Testis (tissue), 3 donors: Measurements from ENCODE around the gene PRKAG2. TPM values are rescaled to one million over a fixed set of nuclear protein-coding genes. Genes with fewer than 3 reads are reported as not detected.

Experiments
- DNase-seq: peaks from one replicate; pipeline ENCODE4 v3.0.0-alpha.2; 2019
- H3K27ac ChIP-seq, 2 donors: fragments of 200-600 bp; sonication (generic); one replicate each; pipeline ENCODE4 v1.5.1; 2019
- H3K27me3 ChIP-seq: fragments of 200-600 bp; sonication (generic); one replicate; pipeline ENCODE4 v1.5.1; 2019
- H3K36me3 ChIP-seq: fragments of 200-600 bp; sonication (generic); one replicate; pipeline ENCODE4 v1.5.1; 2017; ENCODE audit warnings: low read depth; ENCODE audit errors: missing control alignments
- H3K4me1 ChIP-seq: fragments of 200-600 bp; sonication (generic); one replicate; pipeline ENCODE4 v1.5.1; 2019
- H3K4me3 ChIP-seq, 2 donors: fragments of 200-600 bp; sonication (generic); one replicate each; pipeline ENCODE4 v1.5.1; 2017 to 2019
- H3K9me3 ChIP-seq: fragments of 200-600 bp; sonication (generic); one replicate; pipeline ENCODE4 v1.5.1; 2017
- CTCF ChIP-seq, 3 experiments: fragments of 450-650 bp in 2 of 3; fragments of 200-600 bp in 1 of 3; sonication (generic) in 1 of 3; IDR thresholded peaks; one replicate each; pipeline ENCODE4 v1.5.1; 2016 to 2019; ENCODE audit warnings: antibody characterized with exemption in 3 of 3, mild to moderate bottlenecking in 2 of 3, moderate library complexity in 1 of 3
- POLR2A ChIP-seq: fragments of 450-650 bp; IDR thresholded peaks from one replicate; pipeline ENCODE4 v1.6.1; 2017; ENCODE audit warnings: antibody characterized with exemption, mild to moderate bottlenecking, moderate library complexity
- WGBS, 2 donors: methylation state at CpG; one replicate each; pipeline ENCODE4 v1.1.5; 2018; 5-methylcytosine and 5-hydroxymethylcytosine counted together
- intact Hi-C: fragments of 100-400 bp; cut with DNase I; formaldehyde crosslinking; loops from one replicate; pipeline ENCODE4 v1.15.1; 2023; ENCODE audit warnings: low total_unique reads
- polyA plus RNA-seq: library from polyadenylated mRNA; stranded (reverse); fragments of 350-450 nt; fragmentation: Illumina TruSeq; extraction: RNeasy Lipid Tissue Mini Kit (QIAGEN cat#74804); gene quantifications from one replicate; pipeline ENCODE4 v1.2.3, GENCODE V29; 2014; ENCODE audit warnings: low read depth, low replicate concordance; ENCODE audit not compliant: insufficient read depth
- total RNA-seq, 2 donors: library from RNA; depleted of rRNA; stranded (reverse); fragments of >200 nt; gene quantifications; one replicate each; pipeline ENCODE4 v1.2.3, GENCODE V29; 2016

PRKAG2 gene
- total and polyA plus RNA-seq, 3 donors from 2014 or later, result 27.9 to 28.7 (median 28.6) TPM

DNA sequence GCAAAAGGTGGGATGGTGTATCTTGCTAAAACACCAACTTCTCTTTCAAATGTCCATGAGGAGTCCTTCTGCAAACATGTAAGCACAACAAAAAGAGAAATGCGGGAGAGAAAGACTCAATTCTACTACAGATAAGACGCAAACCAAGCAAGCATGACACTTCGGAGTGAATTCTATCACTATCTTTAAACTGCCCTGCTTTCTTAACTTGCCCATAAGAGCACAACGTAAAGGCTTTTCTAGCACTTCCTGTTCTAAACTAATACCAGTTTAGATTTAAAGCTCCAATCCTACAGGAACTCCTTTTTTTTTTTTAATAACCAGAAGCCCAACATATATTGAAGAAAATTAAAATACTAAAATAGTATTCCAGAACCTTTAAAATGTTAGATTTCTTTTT is 365.6 kb downstream of the PRKAG2 start:
- Histone ChIP-seq H3K36me3 (no peaks in the 10 kb centered on the region), H3K9me3 (no peaks in the 10 kb centered on the region), H3K27me3 (no peaks in the 10 kb centered on the region), H3K4me1 (peaks cover 23% of the 10 kb centered on the region), H3K4me3 (no peak overlapping the region), H3K27ac (peak overlapping the region; percentile 29 to 42)
- TF ChIP-seq POLR2A (no peak), CTCF (IDR thresholded peaks at IDR 0.05) (no peak)
- 51 to 76% methylated on average over 4 of the region's 4 CpGs for WGBS, 2 donors
- DNase-seq, result no peak
- intact Hi-C loops, result no loop called here

DNA sequence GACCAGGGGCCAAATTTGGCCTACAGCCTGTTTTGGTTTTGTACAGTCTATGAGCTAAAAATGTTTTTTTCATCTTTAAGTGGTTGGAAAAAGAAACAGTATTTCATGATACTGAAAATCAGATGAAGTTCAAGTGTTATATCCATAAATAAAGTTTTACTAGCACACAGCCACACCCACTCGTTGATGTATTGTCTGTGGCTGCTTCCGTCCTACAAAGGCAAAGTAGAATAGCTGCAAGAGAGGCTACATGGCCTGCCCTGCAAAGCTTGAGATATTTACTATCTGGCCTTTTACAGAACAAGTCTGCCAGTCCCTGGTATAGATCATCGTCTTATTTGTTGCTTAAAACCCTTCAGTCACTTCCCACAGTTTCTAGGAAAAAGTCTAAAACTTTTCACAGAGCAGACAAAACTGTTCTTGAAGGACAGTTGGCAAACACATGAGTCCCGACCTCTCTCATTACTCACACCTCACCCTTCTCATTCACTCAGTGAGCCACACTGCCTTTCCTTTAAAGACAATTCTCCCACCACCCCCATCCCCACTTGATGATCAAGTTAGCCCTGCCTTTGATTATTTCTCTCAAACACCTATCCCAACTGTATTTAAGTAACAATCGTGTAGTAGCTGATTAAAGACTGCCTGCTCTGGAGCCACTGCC is 367.1 kb downstream of the PRKAG2 start:
- peaks cover 23% of the 10 kb centered on the region for H3K4me1 ChIP-seq
- WGBS, 2 donors, result 79 to 85% methylated on average over 5 of the region's 5 CpGs
- no peaks in the 10 kb centered on the region for H3K27me3 ChIP-seq
- H3K9me3 ChIP-seq, result no peaks in the 10 kb centered on the region
- intact Hi-C loops, result no loop called here
- TF ChIP-seq POLR2A (no peak), CTCF (IDR thresholded peaks at IDR 0.05) (no peak)
- DNase-seq, result no peak
- no peak overlapping the region for H3K4me3 ChIP-seq
- H3K36me3 ChIP-seq, result no peaks in the 10 kb centered on the region
- no peak overlapping the region for H3K27ac ChIP-seq

DNA sequence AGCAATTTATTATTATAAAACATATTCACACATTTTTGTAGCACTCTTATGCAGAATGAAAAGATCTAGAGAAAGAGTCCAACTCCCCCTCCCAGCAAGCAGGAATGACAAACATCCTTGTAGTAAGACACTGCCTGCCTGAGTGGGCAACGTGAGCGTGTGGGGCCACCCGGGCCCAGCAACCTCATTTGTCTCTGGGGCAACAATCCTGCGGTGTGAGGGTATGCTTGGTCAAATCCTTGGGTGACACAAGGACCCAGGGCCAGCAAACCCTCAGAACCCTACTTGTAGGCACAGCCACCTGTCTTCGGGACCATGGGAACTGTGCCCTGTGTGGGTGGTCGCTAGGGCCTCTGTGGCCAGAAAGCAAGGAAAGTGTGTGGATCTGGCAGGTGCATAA is 367.9 kb downstream of the PRKAG2 start:
- peaks cover 23% of the 10 kb centered on the region for H3K4me1 ChIP-seq
- no peak for DNase-seq
- no peaks in the 10 kb centered on the region for H3K36me3 ChIP-seq
- no peak overlapping the region for H3K4me3 ChIP-seq
- 71 to 87% methylated on average over 6 of the region's 6 CpGs for WGBS, 2 donors
- no peaks in the 10 kb centered on the region for H3K9me3 ChIP-seq
- intact Hi-C loops, result no loop called here
- H3K27ac ChIP-seq, result no peak overlapping the region
- no peaks in the 10 kb centered on the region for H3K27me3 ChIP-seq
- TF ChIP-seq CTCF (IDR thresholded peaks at IDR 0.05), result no peak
- no peak for TF ChIP-seq POLR2A

GRCh38 chr7:151507806-151508205 is 369.1 kb downstream of the PRKAG2 start:
- Histone ChIP-seq H3K4me3 (no peak overlapping the region), H3K27me3 (no peaks in the 10 kb centered on the region), H3K9me3 (no peaks in the 10 kb centered on the region), H3K4me1 (peaks cover 22% of the 10 kb centered on the region), H3K27ac (no peak overlapping the region), H3K36me3 (no peaks in the 10 kb centered on the region)
- WGBS, 2 donors, result 70 to 79% methylated on average over 2 of the region's 2 CpGs
- intact Hi-C loops, result no loop called here
- DNase-seq, result no peak
- TF ChIP-seq POLR2A (no peak), CTCF (IDR thresholded peaks at IDR 0.05) (no peak)

DNA sequence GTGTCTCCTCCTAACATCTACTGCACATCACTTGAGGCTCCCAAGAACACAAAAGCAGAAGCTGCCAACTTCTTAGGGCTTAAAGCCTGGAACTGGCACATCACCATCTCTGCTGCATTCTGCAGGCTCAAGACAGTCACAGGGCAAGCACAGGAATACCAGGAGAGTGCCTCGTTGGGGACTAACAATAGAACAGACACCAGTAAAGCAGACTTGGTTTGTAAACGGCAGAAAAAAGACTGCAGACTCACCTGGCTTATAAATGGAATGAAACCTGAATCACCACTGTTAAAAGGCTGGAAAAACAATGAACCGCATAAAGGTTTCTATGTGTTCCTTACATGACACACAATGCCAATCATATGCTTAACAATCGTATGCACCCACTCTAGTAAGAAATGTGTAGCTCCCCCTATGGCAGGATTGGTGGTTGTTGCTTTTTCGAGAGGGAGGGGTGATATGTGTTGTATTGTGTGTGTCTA is 370.0 kb downstream of the PRKAG2 start:
- WGBS, 2 donors, result 57 to 74% methylated on average over 5 of the region's 5 CpGs
- peaks cover 14% of the 10 kb centered on the region for H3K4me1 ChIP-seq
- no peak for DNase-seq

More for the DNA sequence above, 370.0 kb downstream of the PRKAG2 start:
- no peak overlapping the region for H3K4me3 ChIP-seq
- TF ChIP-seq CTCF (IDR thresholded peaks at IDR 0.05), result no peak
- no peak for TF ChIP-seq POLR2A
- intact Hi-C loops, result no loop called here
- H3K27me3 ChIP-seq, result no peaks in the 10 kb centered on the region
- no peaks in the 10 kb centered on the region for H3K9me3 ChIP-seq
- H3K36me3 ChIP-seq, result no peaks in the 10 kb centered on the region
- no peak overlapping the region for H3K27ac ChIP-seq
